IMR-90 (cell line): ENCODE measurements around the gene NT5C1B. TPM values are rescaled to one million over a fixed set of nuclear protein-coding genes. Genes with fewer than 3 reads are reported as not detected.

Source experiments
- ATAC-seq: fragments of 200-7000 bp; cut with Tn5 transposase; 2 replicates; pipeline ENCODE4 v1.9.1; 2020; ENCODE audit warnings: low read depth, mild to moderate bottlenecking, moderate library complexity
- BruUV-seq: library from RNA; stranded (reverse); fragments of 400-500 nt; replicated peaks from 2 replicates; lab custom pipeline; 2021; lab: Mats Ljungman, UMichigan
- CTCF ChIA-PET: fragments of 300-600 bp; formaldehyde crosslinking; extraction: SDS; loops from one replicate; lab custom pipeline; 2021; ENCODE audit warnings: antibody characterized with exemption; lab: Yijun Ruan, JAX
- POLR2A ChIA-PET: fragments of 300-600 bp; sonication (Branson Sonifier 250); formaldehyde crosslinking; loops from one replicate; lab custom pipeline; 2022; ENCODE audit warnings: antibody characterized with exemption; ENCODE audit not compliant: unreplicated experiment; lab: Charles Lee
- DNase-seq: peaks from one replicate; pipeline ENCODE4 v3.0.0; 2013
- H2AFZ ChIP-seq: replicated peaks from 2 replicates; pipeline ENCODE3; 2013; ENCODE audit warnings: low read length, mild to moderate bottlenecking; ENCODE audit not compliant: poor library complexity
- H2AK5ac ChIP-seq: 2 replicates; pipeline ENCODE4 v1.6.1; 2013; ENCODE audit warnings: low read depth, low read length, inconsistent platforms
- H2AK9ac ChIP-seq: replicated peaks from 2 replicates; pipeline ENCODE3; 2013; ENCODE audit warnings: mild to moderate bottlenecking, low read depth, low read length, moderate library complexity; ENCODE audit not compliant: poor library complexity
- H2BK120ac ChIP-seq: 2 replicates; pipeline ENCODE4 v1.6.1; 2013; ENCODE audit warnings: low read depth, low read length, inconsistent platforms
- H2BK15ac ChIP-seq: 3 replicates; pipeline ENCODE4 v1.6.1; 2013; ENCODE audit warnings: low read depth, low read length, inconsistent platforms
- H2BK20ac ChIP-seq: 2 replicates; pipeline ENCODE4 v1.6.1; 2013; ENCODE audit warnings: low read depth, mild to moderate bottlenecking, inconsistent platforms, low read length, moderate library complexity
- H2BK5ac ChIP-seq: 2 replicates; pipeline ENCODE4 v1.6.1; 2013; ENCODE audit warnings: mild to moderate bottlenecking, low read depth, low read length, inconsistent platforms; ENCODE audit not compliant: poor library complexity, severe bottlenecking
- H3K14ac ChIP-seq: replicated peaks from 2 replicates; pipeline ENCODE4 v1.6.1; 2013; ENCODE audit warnings: low read depth, low read length, inconsistent platforms
- H3K18ac ChIP-seq: 2 replicates; pipeline ENCODE4 v1.6.1; 2013; ENCODE audit warnings: low read depth, low read length, control low read depth
- H3K23ac ChIP-seq: 2 replicates; pipeline ENCODE4 v1.6.1; 2013; ENCODE audit warnings: low read depth, low read length, inconsistent platforms
- H3K27ac ChIP-seq: 2 replicates; pipeline ENCODE4 v1.5.1; 2013; ENCODE audit warnings: mild to moderate bottlenecking, control low read depth, low read length; ENCODE audit not compliant: insufficient read depth
- H3K27me3 ChIP-seq: 2 replicates; pipeline ENCODE4 v1.6.1; 2013; ENCODE audit warnings: low read length; ENCODE audit not compliant: control insufficient read depth, insufficient read depth
- H3K36me3 ChIP-seq: 2 replicates; pipeline ENCODE4 v1.6.1; 2013; ENCODE audit warnings: low read length, mixed read lengths; ENCODE audit not compliant: control insufficient read depth, insufficient read depth
- H3K4ac ChIP-seq: 2 replicates; pipeline ENCODE4 v1.6.1; 2013; ENCODE audit warnings: low read depth, low read length, inconsistent platforms
- H3K4me1 ChIP-seq: 2 replicates; pipeline ENCODE4 v1.6.1; 2013; ENCODE audit warnings: low read length, mixed read lengths; ENCODE audit not compliant: control insufficient read depth, insufficient read depth
- H3K4me2 ChIP-seq: 2 replicates; pipeline ENCODE4 v1.6.1; 2013; ENCODE audit warnings: low read depth, mild to moderate bottlenecking, control low read depth, low read length, moderate library complexity
- H3K4me3 ChIP-seq: 2 replicates; pipeline ENCODE4 v1.5.1; 2013; ENCODE audit warnings: low read depth, mild to moderate bottlenecking, control low read depth, low read length, moderate library complexity; ENCODE audit not compliant: insufficient read depth
- H3K56ac ChIP-seq: 2 replicates; pipeline ENCODE4 v1.6.1; 2013; ENCODE audit warnings: low read length, inconsistent platforms; ENCODE audit not compliant: insufficient read depth; ENCODE audit errors: extremely low read depth
- H3K79me1 ChIP-seq, 2 experiments: 2 replicates each; pipeline ENCODE4 v1.6.1; 2013; ENCODE audit warnings: low read length in 2 of 2, inconsistent platforms in 1 of 2, low read depth in 1 of 2
- H3K9ac ChIP-seq: 2 replicates; pipeline ENCODE4 v1.6.1; 2013; ENCODE audit warnings: low read depth, low read length, control low read depth
- H3K9me1 ChIP-seq: 2 replicates; pipeline ENCODE4 v1.6.1; 2013; ENCODE audit warnings: low read length, inconsistent platforms; ENCODE audit not compliant: insufficient read depth
- H3K9me3 ChIP-seq: 2 replicates; pipeline ENCODE4 v1.6.1; 2013; ENCODE audit warnings: low read length; ENCODE audit not compliant: control insufficient read depth, insufficient read depth
- H4K20me1 ChIP-seq: 2 replicates; pipeline ENCODE4 v1.6.1; 2013; ENCODE audit warnings: low read length, inconsistent platforms; ENCODE audit not compliant: insufficient read depth
- H4K5ac ChIP-seq: 2 replicates; pipeline ENCODE4 v1.6.1; 2013; ENCODE audit warnings: mild to moderate bottlenecking, low read depth, low read length, control low read depth
- H4K8ac ChIP-seq, 2 experiments: 2 replicates each; pipeline ENCODE4 v1.6.1; 2013; ENCODE audit warnings: low read depth in 2 of 2, low read length in 2 of 2, control low read depth in 1 of 2, inconsistent platforms in 1 of 2
- H4K91ac ChIP-seq: 2 replicates; pipeline ENCODE4 v1.6.1; 2013; ENCODE audit warnings: low read depth, low read length, inconsistent platforms; ENCODE audit not compliant: insufficient read depth
- ELK1 ChIP-seq: fragments of 150-350 bp; IDR thresholded peaks from 2 replicates; pipeline ENCODE4 v1.6.1; 2016; ENCODE audit warnings: low read depth, mild to moderate bottlenecking, low read length, moderate library complexity, borderline replicate concordance
- SMC3 ChIP-seq: fragments of 150-350 bp; IDR thresholded peaks from 2 replicates; pipeline ENCODE4 v1.6.1; 2016; ENCODE audit warnings: low read depth, mild to moderate bottlenecking, antibody characterized with exemption, low read length, moderate library complexity
- WGBS, 2 experiments: methylation state at CpG; one replicate each; pipeline versions ENCODE4 v1.1.5 to v1.1.7; 2013; ENCODE audit warnings: missing lambda C conversion rate in 2 of 2; ENCODE audit not compliant: insufficient read length in 1 of 2; ENCODE audit errors: extremely low coverage in 2 of 2; 5-methylcytosine and 5-hydroxymethylcytosine counted together
- dilution Hi-C: fragments of 300-500 bp; cut with HindIII; formaldehyde crosslinking; loops from one replicate; pipeline ENCODE4 v1.14.3; 2018; ENCODE audit warnings: low sequenced_read_pairs; ENCODE audit not compliant: unreplicated experiment
- in situ Hi-C: fragments of 300-500 bp; cut with MboI; formaldehyde crosslinking; loops from 3 replicates; pipeline ENCODE4 v1.14.3; 2019; ENCODE audit warnings: low sequenced_read_pairs, inconsistent platforms, mixed read lengths
- intact Hi-C: fragments of 100-400 bp; cut with micrococcal nuclease; formaldehyde crosslinking; loops from 2 replicates; pipeline ENCODE4 v1.10.0; 2022
- polyA plus RNA-seq, 3 experiments: library from polyadenylated mRNA; depleted of rRNA; stranded (reverse); fragments of >200 nt; gene quantifications; 2 replicates each; pipeline ENCODE4 v1.2.3, GENCODE V29; 2012; ENCODE audit warnings: low replicate concordance in 1 of 3
- total RNA-seq: library from RNA; depleted of rRNA; stranded (reverse); fragments of >200 nt; gene quantifications from 2 replicates; pipeline ENCODE4 v1.2.3, GENCODE V29; 2012

The NT5C1B gene
- total and polyA plus RNA-seq, 2 of the 4 experiments (the other 2 are of a cell fraction): not detected

- no peak overlapping the region for H3K23ac ChIP-seq
- no peak overlapping the region for H3K4me3 ChIP-seq
- H3K9me3 ChIP-seq: no peaks in the 10 kb centered on the region
- H4K20me1 ChIP-seq: no peaks in the 10 kb centered on the region
- no peak overlapping the region for H2AK5ac ChIP-seq
- no peak overlapping the region for H3K14ac ChIP-seq
- ATAC-seq: peak; percentile 56
- no peak overlapping the region for H3K9ac ChIP-seq
- H4K8ac ChIP-seq: no peak overlapping the region
- H3K18ac ChIP-seq: no peak overlapping the region
- intact Hi-C loops (loop anchor here (5.0 kb wide), 1 partner anchor 1322 kb away; no protein-coding TSS in a partner anchor), in situ Hi-C loops (no loop called here), dilution Hi-C loops (no loop called here)
- H2AK9ac ChIP-seq: no peak overlapping the region
- no peak overlapping the region; the same call in 1 of the 2 replicates for H3K4me2 ChIP-seq
- no peak overlapping the region for H2BK5ac ChIP-seq
- no TSS peak for BruUV-seq
- no peaks in the 10 kb centered on the region for H3K36me3 ChIP-seq
- H4K91ac ChIP-seq: no peak overlapping the region
- no peaks in the 10 kb centered on the region for H3K9me1 ChIP-seq
- TF ChIP-seq ELK1 (no peak), SMC3 (no peak)
- H3K4ac ChIP-seq: no peak overlapping the region
- no peak overlapping the region for H2AFZ ChIP-seq
- H3K79me1 ChIP-seq: no peaks in the 10 kb centered on the region
- no peak overlapping the region for H3K27ac ChIP-seq
- H2BK20ac ChIP-seq: no peak overlapping the region
- no peak overlapping the region for H2BK15ac ChIP-seq
- no peak overlapping the region for H2BK120ac ChIP-seq
- peak; percentile 44 for DNase-seq
- H3K56ac ChIP-seq: no peak overlapping the region
- ChIA-PET POLR2A (no interaction called here), CTCF (no interaction called here)
- H3K4me1 ChIP-seq: peaks cover 4% of the 10 kb centered on the region; the same call in 1 of the 2 replicates
- WGBS, 2 experiments: no CpG with 5 or more reads among the region's 3 CpGs
- peaks cover 8% of the 10 kb centered on the region for H3K27me3 ChIP-seq
- H4K5ac ChIP-seq: no peak overlapping the region
Measured at GRCh38 chr2:18603854-18604530, 14.6 kb upstream of the NT5C1B start.
